Pons (tissue), 1 donor: ENCODE data around the gene DECR2.
"Not testable (repeated sequence)": the region's sequence is repeated elsewhere in the genome, so short reads cannot be mapped to it uniquely, and the experiment has no call there.

Source experiments
- DNase-seq: peaks from one replicate; pipeline ENCODE4 v3.0.0-alpha.2; 2016; ENCODE audit warnings: low spot score

Gene DECR2

DNA sequence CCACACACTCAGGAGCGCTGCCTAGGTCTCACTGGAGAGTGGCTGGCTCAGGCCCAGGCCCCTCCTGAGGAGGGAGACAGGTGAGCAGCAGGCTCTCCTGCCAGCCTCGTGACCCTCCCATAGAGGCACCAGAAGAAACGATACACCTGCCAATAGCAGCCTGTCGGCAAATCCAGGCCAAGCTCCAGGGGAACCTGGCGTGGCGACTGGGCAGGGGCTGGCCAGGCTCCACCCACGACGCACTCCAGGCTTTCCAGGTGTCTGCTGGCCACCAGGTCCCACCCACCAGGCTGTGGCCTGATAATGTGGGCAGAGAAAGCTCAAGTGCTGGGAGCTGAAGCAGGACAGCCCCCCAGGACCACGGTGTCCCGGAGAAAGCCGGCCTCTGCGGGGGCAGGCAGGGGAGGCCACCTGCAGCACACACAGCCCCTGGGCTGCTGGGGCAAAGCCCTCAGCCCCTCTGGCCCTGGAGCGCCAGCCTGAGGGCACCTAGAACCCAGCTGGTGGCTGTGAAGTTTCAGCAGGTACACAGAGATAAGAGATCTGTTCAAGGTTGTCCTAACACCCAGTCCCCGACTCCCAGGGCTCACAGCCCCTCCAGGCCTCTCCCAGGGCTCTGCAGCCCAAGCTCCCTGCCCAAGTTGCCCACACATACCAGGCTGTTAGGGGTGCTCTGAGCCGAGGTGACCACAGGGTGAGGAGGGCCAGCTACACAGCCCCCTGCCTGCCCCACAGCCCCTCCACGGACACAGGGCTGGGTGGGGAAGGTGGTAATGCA lies 22.3 kb upstream of the DECR2 start:
- no peak for DNase-seq

DNA sequence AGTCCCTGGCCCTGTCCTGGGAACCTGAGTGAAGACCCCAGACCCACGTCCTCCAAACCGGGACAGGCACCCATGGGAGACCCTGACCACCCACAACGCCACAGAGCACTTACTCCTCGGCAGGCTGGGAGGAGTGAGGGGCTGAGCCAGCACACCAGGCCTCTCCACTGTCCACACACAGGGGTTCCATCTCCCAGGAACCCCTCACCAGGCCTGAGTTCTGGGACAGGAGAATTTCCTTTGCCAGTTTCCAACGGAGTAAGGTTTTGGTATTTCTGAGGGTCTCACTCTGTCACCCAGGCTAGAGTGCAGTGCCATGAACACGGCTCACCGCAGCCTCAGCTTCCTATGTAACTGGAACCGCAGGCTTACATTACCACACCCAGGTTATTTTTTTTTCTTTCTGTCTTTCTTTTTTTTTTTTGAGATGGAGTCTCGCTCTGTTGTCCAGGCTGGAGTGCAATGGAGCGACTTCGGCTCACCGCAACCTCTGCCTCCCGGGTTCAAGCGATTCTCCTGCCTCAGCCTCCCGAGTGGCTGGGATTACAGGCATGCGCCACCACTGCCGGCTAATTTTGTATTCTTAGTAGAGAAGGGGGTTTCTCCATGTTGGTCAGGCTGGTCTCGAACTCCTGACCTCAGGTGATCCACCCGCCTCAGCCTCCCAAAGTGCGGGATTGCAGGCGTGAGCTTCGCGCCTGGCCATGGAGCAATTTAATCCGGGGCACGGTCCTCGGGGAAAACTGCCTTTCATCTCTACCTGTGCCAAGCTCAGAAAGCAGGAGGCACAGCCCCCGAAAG lies 21.5 kb upstream of the DECR2 start:
- DNase-seq, result no peak

DNA sequence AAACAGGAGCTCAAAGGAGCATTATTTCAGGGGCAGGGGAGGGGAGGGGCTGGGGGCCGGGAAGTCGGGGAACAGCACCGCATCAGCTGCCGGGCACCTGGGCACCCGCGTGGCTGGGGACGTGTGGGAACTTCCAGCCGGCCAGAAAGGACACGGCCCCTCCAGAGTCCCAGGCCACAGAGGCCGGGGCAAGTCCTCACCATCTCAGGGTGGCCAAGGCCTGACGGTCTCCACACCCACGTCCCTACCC lies 21.0 kb upstream of the DECR2 start:
- no peak for DNase-seq

DNA sequence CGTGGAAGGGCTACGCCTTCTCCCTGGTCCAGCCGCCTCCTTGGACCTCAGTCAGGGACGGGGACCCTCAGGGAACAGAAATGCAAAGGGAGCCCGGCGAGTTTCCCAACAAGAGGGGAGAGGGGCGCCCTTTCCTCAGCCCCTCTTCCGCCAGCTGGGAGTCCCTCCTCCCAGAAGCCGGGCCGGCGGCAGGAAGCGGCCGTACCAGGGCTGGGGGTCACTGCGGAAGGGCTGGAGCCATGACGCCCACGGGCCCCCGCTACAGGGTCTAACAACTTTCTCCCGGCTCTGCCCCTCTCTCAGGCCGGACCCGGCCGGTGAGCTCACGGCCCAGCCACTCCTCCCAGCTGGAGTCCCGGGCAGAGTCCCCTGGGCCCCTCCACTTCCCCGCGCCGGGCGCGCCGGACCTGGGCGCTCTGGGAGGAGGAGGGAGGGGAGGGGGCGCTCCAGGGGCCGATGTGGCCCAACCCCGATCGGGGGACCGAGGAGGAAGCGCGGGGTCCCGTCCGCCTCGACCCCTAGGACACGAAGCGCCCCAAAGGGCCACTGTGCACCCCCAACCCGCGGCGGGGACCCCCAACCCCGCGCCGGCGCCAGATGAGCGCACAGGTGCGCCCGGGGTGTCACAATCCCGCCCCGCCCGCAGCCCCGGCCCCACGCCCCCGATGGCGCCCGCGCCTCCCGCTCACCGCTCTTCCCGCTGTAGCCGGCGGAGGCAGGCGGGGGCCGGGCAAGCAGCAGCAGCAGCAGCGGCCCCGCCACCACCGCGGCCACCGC lies 20.5 kb upstream of the DECR2 start:
- no peak for DNase-seq

DNA sequence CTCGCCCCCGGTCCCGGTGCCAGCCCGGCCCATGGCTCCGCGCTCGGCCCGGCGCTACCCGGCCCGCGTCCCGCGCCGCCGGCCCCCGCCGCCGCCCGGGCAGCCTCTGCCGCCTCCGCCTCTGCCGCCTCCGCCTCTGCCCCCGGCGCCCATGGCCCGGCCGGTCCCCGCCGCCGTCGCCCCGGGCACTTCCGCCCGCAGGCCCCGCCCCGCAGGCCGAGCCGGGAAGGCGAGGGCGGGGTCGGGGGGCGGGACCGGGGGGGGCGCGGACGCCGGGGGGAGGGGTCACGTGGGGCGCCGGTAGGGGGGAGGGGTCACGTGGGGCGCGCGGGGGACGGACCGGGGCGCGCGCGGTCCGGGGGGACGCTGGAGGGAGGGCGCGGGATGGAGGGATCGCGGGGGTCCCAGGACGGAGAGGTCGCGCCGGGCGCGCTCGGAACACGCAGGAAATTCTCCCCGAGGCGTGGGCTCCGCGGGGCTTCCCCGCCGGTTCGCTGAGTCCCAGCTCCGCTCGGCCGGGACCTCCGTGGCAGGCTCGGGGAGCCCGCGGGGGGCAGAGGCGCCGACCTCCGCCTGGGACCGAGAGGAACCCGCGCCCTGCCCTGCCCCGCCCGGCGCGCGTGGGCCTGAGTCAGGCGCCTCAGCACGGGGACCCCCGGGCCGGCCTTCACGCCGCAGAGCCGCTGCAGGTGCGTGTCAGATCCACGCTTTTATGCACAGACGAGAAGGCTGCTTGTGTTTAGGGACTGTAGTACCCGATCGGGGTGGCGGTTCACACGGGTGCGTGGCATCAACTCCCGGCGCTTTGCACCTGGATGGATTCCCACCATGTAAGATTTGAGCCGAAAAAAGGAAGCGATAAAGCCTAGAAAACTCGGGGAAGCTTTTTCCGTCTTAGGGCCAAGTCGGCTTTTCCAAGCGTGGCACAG lies 19.6 kb upstream of the DECR2 start, which contains the start of gene PGAP6:
Gene PGAP6, minus strand, starts transcription at position 190 of the 929 bp plus-strand sequence. Its CDS starts 157 bp downstream, at position 33.
- peak; percentile 52 for DNase-seq

DNA sequence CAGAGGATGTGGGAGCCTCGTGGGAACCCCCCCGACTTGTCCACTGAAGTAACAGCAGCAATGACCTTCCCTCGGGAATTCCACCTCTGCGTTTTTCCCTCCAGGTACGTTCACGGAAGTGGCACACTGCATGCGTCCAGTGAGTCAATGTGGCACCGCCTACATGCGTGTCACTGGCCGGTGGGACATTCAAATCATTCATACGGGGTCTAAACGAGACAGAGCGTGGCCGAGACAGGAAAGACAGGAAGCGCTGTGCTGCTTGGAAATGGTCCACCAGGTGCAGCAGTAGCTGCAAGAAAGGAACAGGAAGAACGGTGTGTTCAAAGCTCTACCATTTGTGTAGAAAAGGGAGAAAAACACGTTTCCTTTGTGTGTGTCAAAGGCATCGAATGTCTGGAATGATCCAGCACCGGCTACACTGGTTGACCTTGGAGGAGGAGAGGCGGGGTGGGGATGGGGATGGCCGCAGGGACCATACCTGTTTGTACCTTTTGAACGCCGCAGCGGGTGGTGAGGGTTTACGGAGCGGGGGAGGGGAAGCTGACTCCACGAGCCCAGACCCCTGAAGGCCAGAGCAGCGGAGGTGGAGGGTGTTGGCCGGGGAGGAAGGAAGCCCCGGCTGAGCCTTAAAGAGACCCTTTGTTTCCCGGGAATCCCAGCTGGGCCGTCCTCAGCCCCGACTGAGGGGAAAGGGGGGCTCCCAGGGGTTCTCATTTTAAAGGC lies 18.2 kb upstream of the DECR2 start:
- no peak for DNase-seq

DNA sequence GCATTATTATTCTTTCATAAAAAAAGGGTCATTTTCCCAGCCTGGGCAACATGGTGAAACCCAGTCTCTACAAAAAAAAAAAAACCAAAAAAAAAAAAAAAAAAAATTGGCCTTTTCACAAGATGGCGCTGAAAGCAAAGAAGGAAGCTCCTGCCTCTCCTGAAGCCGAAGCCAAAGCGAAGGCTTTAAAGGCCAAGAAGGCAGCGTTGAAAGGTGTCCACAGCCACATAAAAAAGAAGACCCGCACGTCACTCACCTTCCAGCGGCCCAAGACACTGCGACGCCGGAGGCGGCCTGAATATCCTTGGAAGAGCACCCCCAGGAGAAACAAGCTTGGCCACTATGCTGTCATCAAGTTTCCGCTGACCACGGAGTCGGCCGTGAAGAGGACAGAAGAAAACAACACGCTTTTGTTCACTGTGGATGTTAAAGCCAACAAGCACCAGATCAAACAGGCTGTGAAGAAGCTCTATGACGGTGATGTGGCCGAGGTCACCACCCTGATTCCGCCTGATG lies 15.0 kb upstream of the DECR2 start:
- peak; percentile 89 for DNase-seq

DNA sequence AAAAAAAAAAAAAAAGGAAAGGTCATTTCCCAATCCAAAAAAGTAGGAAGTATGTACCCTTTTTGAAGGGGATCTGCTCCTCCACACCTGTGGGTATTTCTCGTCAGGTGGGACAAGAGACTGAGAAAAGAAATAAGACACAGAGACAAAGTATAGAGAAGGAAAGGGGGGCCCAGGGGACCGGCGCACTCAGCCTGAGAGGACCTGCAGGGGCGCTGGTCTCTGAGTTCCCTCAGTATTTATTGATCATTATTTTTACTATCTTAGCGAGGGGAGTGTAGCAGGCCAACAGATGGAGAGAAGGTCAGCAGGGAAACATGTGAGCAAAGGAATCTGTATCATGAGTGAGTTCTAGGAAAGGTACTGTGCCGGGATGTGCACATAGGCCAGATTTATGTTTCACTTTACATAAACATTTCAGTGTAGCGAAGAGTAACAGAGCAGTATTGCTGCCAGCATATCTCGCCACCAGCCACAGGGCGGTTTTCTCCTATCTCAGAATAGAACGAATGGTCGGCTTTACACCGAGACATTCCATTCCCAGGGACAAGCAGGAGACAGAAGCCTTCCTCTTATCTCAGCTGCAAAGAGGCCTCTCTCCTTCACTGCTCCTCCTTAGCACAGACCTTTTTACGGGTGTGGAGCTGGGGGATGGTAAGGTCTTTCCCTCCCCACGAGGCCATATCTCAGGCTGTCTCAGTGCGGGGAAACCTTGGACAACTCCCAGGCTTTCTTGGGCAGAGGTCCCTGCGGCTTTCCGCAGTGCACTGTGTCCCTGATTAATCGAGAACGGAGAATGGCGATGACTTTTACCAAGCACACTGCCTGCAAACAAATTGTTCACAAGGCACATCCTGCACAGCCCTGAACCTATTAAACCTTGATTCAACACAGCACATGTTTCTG lies 13.7 kb upstream of the DECR2 start:
- not testable (repeated sequence) for DNase-seq

DNA sequence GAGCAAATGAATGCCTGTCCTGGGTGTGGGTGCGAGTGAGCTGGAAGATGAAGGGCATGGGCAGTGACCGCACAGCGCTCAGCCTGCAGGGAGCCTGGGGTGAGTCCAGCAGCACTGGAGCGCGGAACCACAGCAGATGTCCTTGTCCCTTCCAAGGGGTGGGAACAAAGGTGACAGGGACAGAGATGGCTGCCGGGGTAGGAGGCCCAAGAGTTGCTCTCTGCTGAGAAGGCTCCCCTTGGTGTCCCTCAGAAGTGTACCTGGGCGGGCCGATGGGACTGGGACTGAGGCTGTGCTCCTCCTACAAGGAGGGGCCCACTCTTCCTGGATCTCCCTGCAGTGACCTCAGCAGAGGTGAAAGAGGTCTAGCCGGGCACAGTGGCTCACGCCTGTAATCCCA lies 12.3 kb upstream of the DECR2 start:
- DNase-seq, result no peak

DNA sequence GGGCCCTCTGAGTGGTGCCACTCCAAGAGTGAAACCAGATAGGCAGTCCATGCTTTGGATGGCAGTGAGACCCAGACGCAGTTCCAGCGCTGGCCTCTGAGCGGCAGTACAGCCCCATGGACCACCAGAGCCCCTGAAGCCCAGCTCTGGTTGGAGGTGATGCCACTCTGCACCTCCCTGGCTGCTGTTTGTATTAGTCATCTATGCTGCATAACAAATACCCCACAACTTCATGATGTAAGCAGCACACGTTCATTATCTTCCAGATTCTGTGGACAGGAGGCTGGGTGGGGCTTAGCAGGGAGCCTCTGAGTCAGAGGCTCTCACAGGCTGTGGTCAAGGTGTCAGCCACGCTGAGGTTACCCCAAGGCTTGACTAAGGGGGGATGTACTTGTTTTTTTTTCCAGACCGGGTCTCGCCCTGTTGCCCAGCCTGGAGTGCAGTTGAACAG lies 9.8 kb upstream of the DECR2 start:
- DNase-seq, result no peak

DNA sequence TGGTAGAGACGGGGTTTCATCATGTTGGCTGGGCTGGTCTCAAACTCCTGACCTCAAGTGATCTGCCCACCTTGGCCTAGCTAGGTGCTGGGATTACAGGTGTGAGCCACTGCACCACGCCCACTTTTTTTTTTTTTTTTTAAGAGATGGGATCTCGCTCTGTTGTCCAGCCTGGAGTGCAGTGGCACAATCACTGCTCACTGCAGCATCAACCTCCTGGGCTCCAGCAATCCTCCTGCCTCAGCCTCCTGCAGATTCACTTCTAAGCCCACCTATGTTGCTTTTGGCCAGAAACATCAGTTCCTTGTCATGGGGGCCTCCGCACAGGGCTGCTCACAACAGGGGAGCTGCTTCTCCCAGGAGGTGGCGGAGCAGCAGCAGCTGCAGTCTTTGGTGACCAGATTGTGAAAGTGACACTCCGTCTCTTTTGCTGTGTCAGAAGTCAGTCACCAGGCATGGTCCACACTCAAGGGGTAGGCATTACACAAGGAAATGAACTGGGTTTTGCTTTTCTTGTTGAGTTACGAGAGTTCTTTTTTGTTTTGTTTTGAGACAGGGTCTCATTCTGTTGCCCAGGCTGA lies 9.1 kb upstream of the DECR2 start:
- DNase-seq, result no peak

DNA sequence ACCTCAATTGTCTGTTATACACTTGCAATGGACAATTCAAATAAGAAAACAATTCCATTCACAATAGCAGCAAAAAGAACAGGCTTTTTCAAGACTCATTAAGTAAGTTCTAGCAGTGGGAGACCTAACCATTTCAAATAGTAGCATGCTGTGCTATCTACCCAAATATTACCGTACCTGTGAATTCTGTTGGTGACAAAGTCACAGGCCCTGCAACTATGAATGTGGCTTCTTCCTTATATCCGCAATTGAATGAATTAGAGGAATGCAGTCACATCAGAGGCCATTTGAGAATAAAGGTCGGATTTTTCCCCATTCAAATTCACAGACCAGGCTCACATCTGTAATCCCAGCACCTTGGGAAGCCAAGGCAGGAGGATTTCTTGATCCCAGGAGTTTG lies 5.5 kb upstream of the DECR2 start:
- peak; percentile 91 for DNase-seq

DNA sequence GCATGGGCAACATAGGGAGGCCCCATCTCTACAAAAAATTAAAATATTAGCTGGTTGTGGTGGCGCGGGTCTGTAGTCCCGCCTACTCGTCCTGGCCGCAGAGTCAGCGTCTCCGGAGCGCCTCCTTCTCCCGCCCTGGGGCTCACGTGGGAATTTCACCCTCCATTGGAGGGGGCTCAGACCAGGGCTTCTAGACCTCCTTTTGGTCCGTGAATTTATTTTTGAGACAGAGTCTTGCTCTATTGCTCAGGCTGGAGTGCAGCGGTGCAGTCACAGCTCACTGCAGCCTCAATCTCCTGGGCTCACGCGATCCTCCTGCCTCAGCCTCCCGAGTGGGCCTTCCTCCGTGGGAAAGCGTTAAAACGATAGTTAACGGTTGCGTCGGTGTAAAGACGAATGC lies 5.1 kb upstream of the DECR2 start:
- peak; percentile 51 for DNase-seq

DNA sequence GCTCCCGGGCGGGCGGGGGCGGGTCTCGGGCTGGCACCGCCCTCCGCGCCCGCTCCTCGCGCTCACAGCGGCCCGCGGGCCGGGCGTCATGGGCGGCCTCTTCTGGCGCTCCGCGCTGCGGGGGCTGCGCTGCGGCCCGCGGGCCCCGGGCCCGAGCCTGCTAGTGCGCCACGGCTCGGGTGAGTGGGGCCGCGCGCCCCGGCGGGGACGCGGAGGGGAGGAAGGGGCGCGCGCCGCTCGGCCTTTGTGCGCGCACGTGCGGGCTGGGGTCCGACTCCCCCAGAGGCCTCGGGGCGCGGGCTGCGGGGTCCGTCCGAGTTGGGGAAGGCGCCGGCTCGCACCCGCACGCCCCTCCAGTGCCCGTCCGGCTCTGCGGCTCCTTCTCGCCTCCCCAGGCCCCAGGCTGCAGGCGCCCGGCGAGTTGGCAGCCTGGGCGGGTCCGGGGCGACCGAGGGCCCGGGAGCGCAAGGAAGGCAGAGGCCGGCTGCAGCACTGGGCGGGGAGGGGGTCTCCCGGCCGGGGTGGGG lies 4.5 kb upstream of the DECR2 start, which contains the start of gene NME4:
Gene NME4, plus strand, starts transcription at position 65 of the 527 bp plus-strand sequence. Its CDS starts 24 bp downstream, at position 89.
- no peak for DNase-seq

DNA sequence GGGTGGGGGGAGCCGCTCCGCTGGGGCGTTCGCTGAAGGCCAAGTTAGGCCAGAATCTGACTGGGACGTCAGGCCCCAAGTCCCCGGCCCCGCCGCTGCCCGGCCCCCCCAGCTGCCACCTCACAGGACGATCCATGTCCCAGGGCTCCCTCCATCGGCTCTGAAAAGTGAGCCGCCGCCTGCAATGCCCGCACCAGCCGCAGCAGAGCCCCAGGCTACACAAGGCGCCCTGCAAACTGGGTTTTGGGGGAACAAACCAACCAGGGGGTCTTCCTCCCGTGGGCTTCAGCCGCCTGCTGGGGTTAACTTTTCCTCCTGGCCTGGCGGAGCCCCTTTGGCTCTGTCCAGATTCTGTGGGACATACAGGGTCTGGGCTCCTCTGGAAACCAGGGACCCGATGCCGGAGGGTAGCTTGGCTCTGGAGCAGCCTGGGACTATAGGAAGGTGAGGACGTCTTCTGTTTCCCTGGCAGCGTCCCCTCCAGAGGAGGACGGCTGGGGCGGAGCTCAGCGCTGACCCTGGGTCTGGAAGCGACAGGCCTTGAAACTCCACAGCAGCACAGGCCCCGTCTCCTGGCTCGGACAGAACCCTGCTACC lies 3.9 kb upstream of the DECR2 start:
- DNase-seq, result no peak

DNA sequence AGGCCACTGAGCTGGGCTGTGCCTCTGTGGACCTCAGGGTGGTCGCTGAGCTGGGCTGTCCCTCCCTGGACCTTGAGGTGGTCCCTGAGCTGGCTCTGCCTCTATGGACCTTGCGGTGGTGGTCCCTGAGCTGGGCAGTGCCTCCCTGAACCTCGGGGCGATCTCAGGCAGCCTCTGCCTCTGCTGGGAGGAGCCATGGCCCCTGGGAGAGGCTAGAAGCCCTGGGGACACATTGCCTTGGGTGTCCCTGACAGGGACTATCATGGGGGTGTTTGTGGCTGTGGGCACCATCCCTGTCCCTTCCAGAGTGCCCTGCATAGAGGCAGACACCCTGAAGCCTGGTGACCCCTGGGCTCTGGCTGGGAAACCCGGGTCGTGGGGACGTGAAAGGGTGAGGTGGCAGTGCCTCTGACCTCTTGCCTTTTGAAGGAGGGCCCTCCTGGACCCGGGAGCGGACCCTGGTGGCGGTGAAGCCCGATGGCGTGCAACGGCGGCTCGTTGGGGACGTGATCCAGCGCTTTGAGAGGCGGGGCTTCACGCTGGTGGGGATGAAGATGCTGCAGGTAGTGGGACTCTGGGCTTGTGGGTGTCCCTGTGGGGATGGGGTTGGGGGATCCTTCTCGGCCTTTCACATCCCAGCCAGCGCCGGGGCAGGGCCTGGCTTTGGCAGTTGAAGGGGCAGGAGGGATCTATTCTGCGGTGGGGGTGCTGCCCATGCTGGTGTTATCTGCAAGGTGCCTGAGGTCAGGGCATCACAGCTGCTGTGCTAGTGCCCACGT lies 2.9 kb upstream of the DECR2 start:
- DNase-seq, result no peak

DNA sequence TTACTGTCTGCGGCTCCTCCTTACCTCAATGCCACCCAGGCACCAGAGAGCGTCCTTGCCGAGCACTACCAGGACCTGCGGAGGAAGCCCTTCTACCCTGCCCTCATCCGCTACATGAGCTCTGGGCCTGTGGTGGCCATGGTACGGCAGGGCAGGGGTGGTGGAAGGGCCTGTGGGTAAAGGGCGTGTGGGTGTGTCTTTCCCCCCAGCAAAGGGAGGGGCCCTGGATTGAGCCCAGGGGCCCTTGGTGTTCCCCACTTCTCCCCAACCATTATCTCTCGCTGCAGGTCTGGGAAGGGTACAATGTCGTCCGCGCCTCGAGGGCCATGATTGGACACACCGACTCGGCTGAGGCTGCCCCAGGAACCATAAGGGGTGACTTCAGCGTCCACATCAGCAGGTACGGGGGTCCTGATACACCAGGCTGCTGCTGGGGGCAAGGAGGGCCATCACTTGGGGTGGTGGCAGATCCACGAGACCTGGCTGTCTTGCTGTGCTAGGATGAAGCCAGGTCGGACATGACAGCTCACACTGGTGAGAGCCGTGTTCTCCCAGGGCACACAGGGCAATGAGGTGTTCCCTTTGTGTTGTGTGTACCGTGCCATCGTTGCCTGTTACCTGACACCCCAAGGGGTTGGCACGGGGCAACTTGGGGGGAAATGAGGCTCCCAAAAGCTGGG lies 2.2 kb upstream of the DECR2 start:
- DNase-seq, result no peak
